IPS-NIHi7 (cell line): Measurements from ENCODE around the gene MED13L.
A peak's percentile ranks its signal among the peaks of the same experiment; 100 is the strongest.

ENCODE experiments used
- DNase-seq: peaks from one replicate; pipeline ENCODE4 v3.0.0; 2012; ENCODE audit warnings: mixed read lengths; ENCODE audit errors: extremely low spot score

MED13L gene

DNA sequence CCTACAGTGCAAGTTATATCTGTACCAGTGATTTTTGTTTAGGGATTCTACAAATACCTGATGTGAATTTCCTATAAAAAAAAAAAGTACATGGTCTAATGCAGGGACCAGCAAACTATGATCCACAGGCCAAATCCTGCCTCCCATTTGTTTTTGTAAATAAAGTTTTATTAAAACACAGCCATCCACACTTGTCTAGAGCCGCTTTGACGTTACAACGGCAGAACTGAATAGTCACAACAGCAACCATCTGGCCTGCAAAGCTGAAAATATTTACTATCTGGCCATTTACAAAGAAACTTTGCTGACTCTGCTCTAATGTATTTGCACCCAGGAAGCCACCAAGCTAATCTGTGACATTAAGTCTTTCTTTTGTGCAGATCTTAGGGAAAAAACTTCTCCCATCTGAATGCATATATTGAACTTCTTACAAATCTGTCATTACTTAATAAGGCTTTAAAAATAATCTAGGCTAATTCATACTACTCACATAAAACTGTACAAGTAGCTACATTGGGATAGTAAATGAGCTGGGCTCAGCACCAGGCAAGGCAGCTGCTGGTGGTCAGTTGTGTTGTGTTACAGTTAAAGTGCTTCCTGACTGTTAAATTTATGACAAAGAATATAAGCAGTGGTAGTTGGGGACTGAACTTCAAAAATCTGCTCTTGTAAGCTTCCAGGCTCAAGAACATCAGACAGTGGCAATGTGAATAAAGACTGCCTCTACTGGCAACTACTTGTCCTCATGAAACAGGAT lies 303.3 kb downstream of the MED13L start:
- no peak for DNase-seq

- no peak for DNase-seq
Observed at GRCh38 chr12:115973066-115973465, 304.4 kb downstream of the MED13L start.

DNA sequence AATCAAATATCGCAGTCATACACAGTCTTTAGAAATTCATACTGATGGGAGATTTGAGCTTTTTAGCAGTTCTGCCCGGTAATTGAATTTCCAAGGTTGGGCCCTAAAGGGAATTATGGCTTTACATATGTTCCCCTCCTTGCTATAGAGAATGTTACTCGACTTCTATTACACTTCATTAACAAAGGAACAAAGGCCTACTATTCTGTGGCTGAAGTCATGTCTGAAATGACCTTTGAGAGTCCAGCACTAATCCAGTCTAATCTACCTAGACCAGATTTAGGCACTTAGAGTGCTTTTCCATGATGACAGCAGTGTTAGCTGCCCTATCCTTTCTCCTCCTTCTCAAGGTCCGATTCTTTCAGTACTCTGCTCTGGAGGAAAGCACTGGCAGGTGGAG lies 305.3 kb downstream of the MED13L start:
- no peak for DNase-seq

GRCh38 chr12:115968211-115968610 lies 309.3 kb downstream of the MED13L start:
- DNase-seq: no peak

GRCh38 chr12:115966376-115966775 lies 311.1 kb downstream of the MED13L start:
- DNase-seq: no peak

- no peak for DNase-seq
Observed at GRCh38 chr12:115964626-115965025, 312.9 kb downstream of the MED13L start.

DNA sequence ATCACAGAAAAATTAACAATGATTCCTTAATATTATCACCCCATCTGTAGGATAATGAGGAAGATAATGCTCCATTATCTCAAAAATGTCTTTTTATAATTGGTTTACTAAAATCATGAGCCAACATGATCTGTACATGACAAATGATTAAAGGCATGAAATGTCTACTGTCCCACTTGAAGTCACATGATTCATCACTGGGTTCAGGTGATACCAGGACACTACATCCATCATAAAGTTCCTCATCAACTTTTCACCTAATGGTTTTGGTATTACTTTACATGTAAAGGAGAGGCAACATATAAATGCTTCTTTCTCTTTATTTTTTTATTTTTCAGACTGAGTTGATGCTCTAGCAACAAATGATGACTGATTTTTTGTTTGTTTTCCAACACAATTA lies 313.3 kb downstream of the MED13L start:
- no peak for DNase-seq

GRCh38 chr12:115962216-115962615 lies 315.3 kb downstream of the MED13L start:
- DNase-seq: no peak

DNA sequence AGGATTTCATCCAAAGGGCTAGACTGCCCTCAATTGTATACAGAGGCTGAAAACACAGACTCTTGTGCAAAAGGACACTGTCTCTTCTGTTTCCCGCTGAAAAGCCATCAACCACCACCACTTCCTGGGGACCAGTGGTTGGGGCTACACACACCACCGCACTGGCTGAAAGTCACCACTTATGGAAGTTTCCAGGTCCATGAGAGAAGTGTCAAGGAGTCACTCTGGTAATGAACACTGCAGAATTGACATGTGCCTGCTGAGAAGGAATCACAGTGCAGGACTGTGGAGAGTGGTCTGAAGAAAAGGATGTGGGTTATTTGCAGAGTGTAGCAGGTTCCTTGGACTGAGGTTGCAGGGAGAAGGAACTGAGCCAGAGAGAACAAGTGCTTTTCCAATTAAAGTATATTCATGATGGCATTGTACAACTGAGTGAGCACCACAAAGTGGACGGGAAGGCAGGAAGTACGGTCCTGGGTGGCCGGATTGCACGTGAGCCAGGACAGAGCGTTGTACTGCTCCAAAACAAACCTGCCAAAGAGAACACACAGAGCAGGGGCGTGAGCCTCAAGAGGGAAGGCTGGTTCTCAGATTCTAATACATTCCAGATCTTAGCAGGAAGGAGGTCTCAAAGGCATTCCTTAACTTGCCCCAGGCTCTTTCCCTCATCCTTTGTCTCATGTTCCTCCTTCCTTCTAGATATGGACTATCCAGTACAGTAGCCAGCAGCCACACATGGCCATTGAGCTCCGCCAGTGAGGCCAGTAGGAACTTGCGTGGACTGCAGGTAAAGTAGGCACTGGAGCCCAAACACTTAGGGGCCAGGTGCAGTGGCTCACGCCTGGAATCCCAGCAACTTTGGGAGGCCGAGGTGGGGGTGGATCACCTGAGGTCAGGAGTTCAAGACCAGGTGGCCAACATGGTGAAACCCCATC lies 316.4 kb downstream of the MED13L start:
- no peak for DNase-seq

- no peak for DNase-seq
Observed at GRCh38 chr12:115957686-115958290, 319.7 kb downstream of the MED13L start.

DNA sequence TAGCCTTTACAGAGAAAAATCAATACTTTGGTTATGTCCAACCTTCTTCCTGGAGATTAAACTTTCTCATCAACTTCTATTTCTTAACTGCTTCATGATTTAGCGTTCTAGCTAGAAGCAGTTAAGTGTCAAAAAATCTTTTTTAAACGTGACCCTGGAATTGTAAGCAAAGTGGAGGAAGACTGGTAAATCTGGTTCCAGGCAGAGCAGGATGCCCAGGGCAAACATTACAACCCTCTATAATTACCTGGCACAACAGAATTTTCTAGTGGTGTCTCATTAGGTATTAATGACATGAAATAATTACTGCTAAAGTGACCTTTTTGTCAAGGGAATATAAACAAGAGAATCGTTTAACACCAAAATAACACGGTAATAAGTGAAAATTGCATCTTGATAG lies 320.8 kb downstream of the MED13L start:
- DNase-seq: no peak

GRCh38 chr12:115956236-115956635 lies 321.3 kb downstream of the MED13L start:
- no peak for DNase-seq

DNA sequence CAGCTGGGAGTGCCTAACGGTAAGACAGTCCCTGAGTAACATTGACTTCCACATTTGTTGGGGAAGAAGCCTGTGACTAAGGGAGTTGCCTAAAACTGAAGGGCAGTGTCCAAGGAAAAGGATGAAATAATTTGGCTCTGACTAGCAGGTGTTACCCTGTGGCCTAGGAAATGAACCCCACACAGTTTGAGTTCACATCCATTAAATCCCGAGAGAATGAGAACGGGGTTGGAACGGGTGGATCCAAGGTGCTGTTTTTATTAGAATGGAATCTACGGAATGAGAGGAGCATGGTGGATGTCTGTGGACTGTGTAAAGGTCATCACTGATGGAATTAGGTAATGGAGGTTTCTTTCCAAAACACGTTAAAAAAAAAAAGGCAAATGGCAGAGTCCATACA lies 324.0 kb downstream of the MED13L start:
- DNase-seq: no peak

- no peak for DNase-seq
Observed at GRCh38 chr12:115953031-115953430, 324.5 kb downstream of the MED13L start.

DNA sequence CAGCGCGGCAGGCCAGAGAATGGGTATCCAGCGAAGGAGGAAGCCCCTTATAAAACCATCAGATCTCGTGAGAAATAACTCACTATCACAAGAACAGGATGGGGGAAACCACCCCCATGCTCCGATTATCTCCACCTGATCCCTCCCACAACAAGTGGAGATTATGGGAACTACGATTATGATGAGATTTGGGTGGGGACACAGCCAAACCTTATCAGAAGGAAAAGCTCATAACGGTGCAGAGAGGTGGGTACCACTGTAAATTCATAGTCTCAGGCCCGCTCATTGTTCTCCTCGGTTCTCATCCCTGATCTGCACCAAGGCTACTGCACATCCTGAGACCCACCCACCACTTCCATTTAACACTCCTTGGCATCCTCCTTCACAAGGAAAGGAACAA lies 326.5 kb downstream of the MED13L start:
- no peak for DNase-seq

GRCh38 chr12:115949675-115950074 lies 327.8 kb downstream of the MED13L start:
- no peak for DNase-seq

DNA sequence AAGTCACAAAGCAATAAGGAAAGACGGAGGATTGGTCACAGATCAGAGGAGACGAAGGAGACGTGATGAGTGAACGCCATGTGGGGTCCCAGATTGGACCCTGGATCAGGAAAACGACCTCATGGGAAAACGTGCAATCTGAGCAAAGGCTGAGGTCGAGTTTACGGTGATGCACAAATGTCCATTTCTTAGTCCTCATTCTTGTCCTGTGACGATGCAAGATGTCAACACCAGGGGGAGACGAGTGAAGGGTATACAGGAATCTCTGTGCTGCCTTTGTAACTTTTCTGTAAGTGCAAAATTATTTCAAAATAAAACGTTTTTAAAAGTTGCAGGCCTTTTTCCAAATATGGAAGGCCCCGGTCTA lies 329.8 kb downstream of the MED13L start:
- DNase-seq: no peak

DNA sequence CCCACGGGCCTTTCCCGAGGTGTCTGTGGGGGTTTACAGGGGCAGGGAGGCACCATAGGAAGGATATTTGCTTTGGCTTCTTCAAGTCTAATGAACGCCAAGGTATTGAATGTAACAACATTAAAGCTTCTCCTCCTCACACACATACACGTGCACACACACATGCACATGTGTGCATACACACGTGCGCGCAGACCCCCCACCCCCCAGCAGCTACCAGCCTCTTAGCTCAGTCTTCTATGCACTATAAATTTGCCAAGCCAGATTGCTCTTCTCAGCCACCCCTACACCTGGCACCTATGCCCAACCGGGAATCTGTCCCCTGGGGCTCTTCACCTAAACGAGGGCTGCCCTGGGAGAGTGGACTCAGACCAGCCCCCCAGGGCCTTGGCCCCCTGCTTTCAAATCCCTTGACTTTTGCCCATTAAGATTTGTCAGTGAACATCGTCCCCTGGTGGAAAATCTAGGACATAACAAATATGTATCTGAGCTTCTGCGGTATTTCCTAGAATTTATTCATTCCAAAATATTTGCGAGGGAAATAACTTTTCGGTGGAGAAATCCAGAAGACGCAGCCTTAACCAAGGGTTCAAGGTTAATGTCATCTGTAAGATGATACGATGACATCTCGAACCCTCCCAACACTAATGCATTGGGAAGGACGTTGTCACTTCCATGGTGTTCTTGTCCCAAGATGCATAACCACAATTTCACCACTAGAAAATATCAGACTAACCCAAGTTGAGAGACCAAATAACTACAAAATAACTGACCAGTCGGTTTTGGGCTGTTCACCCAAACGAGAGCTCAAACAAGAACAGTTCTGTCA lies 330.4 kb downstream of the MED13L start:
- DNase-seq: peak; percentile 37

DNA sequence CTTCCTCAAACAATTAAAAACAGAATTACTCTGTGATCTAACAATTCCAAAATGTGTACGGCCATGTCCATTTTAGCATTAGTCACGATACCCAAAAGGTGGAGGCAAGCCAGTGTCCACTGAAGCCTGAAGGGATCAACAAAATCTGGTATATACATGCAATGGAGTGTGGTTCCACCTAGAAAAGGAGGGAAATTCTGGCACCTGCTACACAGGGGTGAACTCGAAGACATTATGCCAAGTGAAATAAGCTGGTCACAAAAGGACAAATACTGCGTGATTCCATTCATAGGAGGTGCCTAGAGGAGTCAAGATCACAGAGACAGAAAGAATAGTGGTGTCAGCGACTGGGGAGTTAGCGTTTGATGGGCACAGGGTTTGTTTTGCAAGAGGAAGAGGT lies 331.4 kb downstream of the MED13L start:
- DNase-seq: no peak

- no peak for DNase-seq
Observed at GRCh38 chr12:115945491-115945885, 332.0 kb downstream of the MED13L start.

GRCh38 chr12:115944837-115945490 lies 332.5 kb downstream of the MED13L start:
- DNase-seq: no peak
